ENCODE data around the gene TRAM2. TPM values are rescaled to one million over a fixed set of nuclear protein-coding genes. Genes with fewer than 3 reads are reported as not detected.

The TRAM2 gene, protein sequence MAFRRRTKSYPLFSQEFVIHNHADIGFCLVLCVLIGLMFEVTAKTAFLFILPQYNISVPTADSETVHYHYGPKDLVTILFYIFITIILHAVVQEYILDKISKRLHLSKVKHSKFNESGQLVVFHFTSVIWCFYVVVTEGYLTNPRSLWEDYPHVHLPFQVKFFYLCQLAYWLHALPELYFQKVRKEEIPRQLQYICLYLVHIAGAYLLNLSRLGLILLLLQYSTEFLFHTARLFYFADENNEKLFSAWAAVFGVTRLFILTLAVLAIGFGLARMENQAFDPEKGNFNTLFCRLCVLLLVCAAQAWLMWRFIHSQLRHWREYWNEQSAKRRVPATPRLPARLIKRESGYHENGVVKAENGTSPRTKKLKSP
- 134 and 152 TPM in 2 replicates for polyA plus RNA-seq (2011; rRNA removed)
- 164 and 174 TPM in 2 replicates for polyA minus RNA-seq (2011; rRNA and poly(A)+ RNA removed)

DNA sequence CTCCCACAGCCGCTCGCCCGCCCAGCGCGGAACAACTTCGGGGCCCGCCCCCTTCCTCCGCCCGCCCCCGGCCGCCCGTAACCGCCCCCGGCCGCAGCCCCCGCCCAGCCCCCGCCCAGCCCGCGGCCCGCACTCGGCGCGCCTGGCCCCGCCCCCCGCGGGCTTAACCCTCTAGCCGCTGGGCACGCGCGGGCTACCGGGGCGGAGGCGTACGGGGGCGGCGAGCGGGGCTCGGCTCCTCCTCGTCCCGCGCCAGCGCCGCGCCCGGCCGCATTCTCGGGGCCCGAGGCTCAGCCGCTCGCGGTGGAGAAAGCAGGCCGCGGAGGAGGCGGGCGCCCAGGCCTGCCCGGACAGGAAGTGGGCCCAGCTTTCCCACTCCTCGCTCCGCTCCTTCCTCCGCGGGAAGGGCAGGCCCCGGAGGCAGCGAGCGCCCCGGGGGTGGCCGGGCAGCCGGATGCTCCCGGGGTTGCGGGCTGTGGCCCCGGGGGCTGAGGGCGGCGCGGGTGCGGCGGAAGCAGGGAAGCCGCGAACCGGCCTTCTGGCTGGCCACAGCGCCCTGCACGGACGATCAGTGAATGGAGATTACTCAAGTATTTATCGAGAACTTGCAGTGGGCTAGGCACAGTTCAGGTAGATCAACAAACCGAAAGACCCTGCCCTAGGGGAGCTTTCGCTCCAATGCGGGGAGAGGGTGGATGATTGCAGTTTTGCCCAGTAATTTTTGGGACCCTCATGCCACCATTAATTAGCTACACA lies at the start of gene TRAM2:
TRAM2 (minus strand) TSS at position 39 of the 756 bp plus-strand sequence. CDS start 145 bp downstream, outside the sequence.
- H3K27ac ChIP-seq (ENCODE audit: low read depth, low read length) = peak within 1 kb of the TSS; percentile 89
- ChIA-PET CTCF (interaction anchor here (0.6 to 4.0 kb wide), 15 partner anchors 10 to 314 kb away, joined by 3 to 31 read pairs (median 7); no protein-coding TSS in a partner anchor), POLR2A (interaction anchor here (0.8 to 2.5 kb wide), 9 partner anchors 10 to 157 kb away, joined by 3 to 27 read pairs (median 5); partner anchors contain the start of gene EFHC1)
- no peaks in the 10 kb centered on the region; the same call in 1 of the 2 replicates for H3K9me3 ChIP-seq (ENCODE audit: control insufficient read depth, insufficient read depth, low read length)
- no peak for DNase-seq (ENCODE audit: low read depth, low spot score)
- H3K27me3 ChIP-seq (ENCODE audit: control insufficient read depth, insufficient read depth, low read length) = no peaks in the 10 kb centered on the region
- peak within 1 kb of the TSS; percentile 94 for H3K4me3 ChIP-seq (ENCODE audit: low read depth, low read length)
- TF ChIP-seq, protein P1, sequence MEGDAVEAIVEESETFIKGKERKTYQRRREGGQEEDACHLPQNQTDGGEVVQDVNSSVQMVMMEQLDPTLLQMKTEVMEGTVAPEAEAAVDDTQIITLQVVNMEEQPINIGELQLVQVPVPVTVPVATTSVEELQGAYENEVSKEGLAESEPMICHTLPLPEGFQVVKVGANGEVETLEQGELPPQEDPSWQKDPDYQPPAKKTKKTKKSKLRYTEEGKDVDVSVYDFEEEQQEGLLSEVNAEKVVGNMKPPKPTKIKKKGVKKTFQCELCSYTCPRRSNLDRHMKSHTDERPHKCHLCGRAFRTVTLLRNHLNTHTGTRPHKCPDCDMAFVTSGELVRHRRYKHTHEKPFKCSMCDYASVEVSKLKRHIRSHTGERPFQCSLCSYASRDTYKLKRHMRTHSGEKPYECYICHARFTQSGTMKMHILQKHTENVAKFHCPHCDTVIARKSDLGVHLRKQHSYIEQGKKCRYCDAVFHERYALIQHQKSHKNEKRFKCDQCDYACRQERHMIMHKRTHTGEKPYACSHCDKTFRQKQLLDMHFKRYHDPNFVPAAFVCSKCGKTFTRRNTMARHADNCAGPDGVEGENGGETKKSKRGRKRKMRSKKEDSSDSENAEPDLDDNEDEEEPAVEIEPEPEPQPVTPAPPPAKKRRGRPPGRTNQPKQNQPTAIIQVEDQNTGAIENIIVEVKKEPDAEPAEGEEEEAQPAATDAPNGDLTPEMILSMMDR (IDR thresholded peaks at IDR 0.05; ENCODE audit: low read depth, low read length) = no peak

DNA sequence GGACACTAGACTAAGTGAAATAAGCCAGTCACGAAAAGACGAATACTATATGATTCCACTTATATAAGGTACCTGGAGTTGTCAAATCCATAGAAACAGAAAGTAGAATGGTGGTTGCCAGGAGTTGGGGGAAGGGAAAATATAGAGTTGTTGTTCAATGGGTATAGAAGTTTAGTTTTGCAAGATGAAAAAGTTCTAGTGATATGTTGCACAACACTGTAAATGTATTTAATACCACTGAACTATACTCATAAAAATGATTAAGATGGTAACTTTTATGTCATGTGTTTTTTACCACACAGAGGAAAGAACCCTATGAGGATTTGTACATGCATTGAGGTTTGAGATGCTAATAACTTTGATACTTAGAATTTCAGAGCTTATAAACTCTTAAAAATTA lies 46.0 kb upstream of the TRAM2 start:
- Histone ChIP-seq H3K27ac (ENCODE audit: low read depth, low read length) (no peak overlapping the region), H3K9me3 (ENCODE audit: control insufficient read depth, insufficient read depth, low read length) (no peaks in the 10 kb centered on the region), H3K27me3 (ENCODE audit: control insufficient read depth, insufficient read depth, low read length) (no peaks in the 10 kb centered on the region), H3K4me3 (ENCODE audit: low read depth, low read length) (no peak overlapping the region)
- TF ChIP-seq, protein P1 (IDR thresholded peaks at IDR 0.05; ENCODE audit: low read depth, low read length) = no peak
- ChIA-PET POLR2A (no interaction called here), CTCF (interaction anchor here (1.0 kb wide), 1 partner anchor 29 kb away, joined by 4 read pairs; no protein-coding TSS in a partner anchor)
- no peak for DNase-seq (ENCODE audit: low read depth, low spot score)

DNA sequence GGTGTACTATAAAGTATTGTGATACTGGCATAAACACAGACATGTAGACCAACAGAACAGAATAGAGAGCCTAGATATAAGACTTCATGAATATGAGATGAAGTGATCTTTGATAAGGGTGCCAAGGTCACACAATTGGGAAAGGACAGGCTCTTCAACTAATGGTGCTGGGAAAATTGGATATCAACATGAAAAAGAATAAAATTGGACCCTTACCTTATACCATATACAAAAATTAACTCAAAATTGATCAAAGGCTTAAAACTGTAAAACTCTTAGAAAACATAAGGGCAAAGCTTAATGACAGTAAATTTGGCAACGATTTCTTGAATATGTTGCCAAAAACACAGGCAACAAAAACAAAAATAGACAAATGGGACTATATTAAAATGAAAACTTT lies 44.8 kb upstream of the TRAM2 start:
- Histone ChIP-seq H3K4me3 (ENCODE audit: low read depth, low read length) (no peak overlapping the region), H3K27me3 (ENCODE audit: control insufficient read depth, insufficient read depth, low read length) (no peaks in the 10 kb centered on the region), H3K9me3 (ENCODE audit: control insufficient read depth, insufficient read depth, low read length) (no peaks in the 10 kb centered on the region), H3K27ac (ENCODE audit: low read depth, low read length) (no peak overlapping the region)
- no peak for DNase-seq (ENCODE audit: low read depth, low spot score)
- TF ChIP-seq, protein P1 (IDR thresholded peaks at IDR 0.05; ENCODE audit: low read depth, low read length) = no peak
- ChIA-PET POLR2A (no interaction called here), CTCF (interaction anchor here (1.0 kb wide), 1 partner anchor 31 kb away, joined by 3 read pairs; no protein-coding TSS in a partner anchor)

DNA sequence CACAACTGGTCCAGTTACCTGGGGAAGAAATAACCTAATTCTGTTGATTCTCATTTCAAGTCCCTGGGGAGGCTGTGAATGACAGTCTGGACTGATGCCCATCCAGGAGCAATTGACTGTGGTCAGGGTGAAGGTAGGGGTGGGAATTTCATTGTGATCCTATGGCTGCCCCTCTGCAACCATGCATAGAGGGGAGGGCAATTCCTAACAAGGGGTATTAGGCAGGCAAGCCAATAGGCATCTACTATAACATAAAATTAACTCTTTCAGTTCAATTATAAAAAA lies 44.0 kb upstream of the TRAM2 start:
- no peak for DNase-seq (ENCODE audit: low read depth, low spot score)
- POLR2A ChIA-PET = no interaction called here
- CTCF ChIA-PET = interaction anchor here (1.0 kb wide), 1 partner anchor 30 kb away, joined by 3 read pairs; no protein-coding TSS in a partner anchor
- Histone ChIP-seq H3K9me3 (ENCODE audit: control insufficient read depth, insufficient read depth, low read length) (no peaks in the 10 kb centered on the region), H3K4me3 (ENCODE audit: low read depth, low read length) (no peak overlapping the region), H3K27me3 (ENCODE audit: control insufficient read depth, insufficient read depth, low read length) (no peaks in the 10 kb centered on the region), H3K27ac (ENCODE audit: low read depth, low read length) (no peak overlapping the region)
- TF ChIP-seq, protein P1 (IDR thresholded peaks at IDR 0.05; ENCODE audit: low read depth, low read length) = no peak

Measured in AG04450 (cell line).